Mononuclear cell (primary cell): Measurements from ENCODE around the gene RAPGEF4. TPM values are rescaled to one million over a fixed set of nuclear protein-coding genes. Genes with fewer than 3 reads are reported as not detected.

Experiments
- H3K27me3 ChIP-seq: 2 replicates; pipeline ENCODE4 v1.6.0; 2011; ENCODE audit warnings: low read length, control low read depth; ENCODE audit not compliant: insufficient read depth
- H3K4me1 ChIP-seq: 2 replicates; pipeline ENCODE4 v1.5.1; 2011; ENCODE audit warnings: mild to moderate bottlenecking, low read length, control low read depth; ENCODE audit not compliant: insufficient read depth
- H3K4me3 ChIP-seq: 2 replicates; pipeline ENCODE4 v1.5.1; 2011; ENCODE audit warnings: mild to moderate bottlenecking, low read length, moderate library complexity
- H3K9me3 ChIP-seq: 2 replicates; pipeline ENCODE4 v1.5.1; 2011; ENCODE audit warnings: low read depth, mild to moderate bottlenecking, control low read depth, low read length
- total RNA-seq: library from RNA; depleted of rRNA; stranded (reverse); fragments of >200 nt; gene quantifications from one replicate; pipeline ENCODE4 v1.2.3, GENCODE V29; 2012

The RAPGEF4 gene
- total RNA-seq, 1 donor = 2.4 TPM

DNA sequence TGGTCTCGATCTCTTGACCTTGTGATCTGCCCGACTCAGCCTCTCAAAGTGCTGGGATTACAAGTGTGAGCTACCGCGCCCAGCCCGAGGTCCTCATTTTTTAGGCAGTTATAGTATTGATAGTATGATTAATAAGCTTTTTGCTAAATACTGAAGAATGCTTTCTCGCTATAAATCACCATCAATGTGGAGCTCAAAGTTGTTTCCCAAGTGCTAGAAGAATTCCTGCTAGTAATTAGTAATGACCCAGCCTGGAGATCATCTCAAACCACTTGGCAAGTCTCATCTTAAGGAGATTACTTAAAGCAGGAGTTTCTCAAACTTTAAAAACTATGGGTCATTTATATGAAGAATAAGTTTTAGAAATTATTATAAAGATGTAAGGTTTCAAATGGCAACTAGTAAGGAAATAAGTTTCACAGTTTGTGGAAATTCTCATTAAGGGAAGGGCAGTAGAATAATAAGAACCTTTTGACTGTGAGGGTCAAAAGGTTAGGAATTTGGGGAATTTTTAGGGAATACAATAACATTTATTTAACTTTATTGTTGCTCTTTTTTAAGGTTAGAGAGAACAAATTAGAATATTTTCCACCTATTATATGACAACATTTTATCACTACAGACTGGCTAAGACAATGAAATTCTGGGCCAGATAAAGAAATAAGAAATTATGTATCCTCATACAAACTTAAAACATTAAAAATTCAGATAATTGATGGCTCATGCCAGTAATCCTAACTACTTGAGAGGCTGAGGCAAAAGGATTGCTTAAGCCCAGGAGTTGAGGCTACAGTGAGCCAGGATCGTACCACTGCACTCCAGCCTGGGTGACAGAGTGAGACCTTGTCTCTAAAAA, 191.4 kb downstream of the RAPGEF4 start:
- Histone ChIP-seq H3K9me3 (no peaks in the 10 kb centered on the region), H3K4me1 (peaks cover 3% of the 10 kb centered on the region), H3K27me3 (peaks cover 11% of the 10 kb centered on the region), H3K4me3 (no peak overlapping the region)

DNA sequence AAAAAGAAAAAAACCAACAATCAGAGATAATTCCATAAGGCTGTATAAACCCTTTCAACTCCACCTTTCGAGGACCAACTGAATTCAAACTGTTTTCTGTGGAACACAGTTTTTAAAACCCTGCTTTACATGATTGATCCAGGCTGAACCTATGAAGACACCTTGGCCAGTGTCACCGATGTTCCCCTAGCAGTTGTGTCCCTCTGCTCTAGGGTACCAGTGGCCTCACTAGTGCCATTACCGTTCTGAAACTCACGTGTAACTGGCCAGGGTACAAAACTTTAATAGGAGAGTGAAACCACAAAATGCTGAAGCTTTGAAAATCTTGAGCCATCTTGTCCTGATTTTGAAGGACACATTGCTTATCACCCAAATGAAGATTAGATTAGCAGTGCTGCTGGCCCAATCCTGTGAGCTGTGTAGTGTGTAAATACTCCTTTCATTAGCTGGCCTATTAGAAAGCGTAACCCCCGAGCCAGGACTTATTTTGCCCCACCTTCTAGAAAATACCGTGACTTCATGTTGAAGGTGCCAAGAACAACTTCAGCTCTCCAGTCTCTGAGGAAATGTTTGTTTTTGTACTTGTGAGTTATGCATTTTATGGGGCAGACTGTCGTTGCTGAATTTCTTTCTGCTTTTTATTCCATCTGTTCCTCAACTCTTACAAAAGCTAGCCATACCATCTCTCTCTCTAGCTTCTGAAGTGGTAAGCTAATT, 192.2 kb downstream of the RAPGEF4 start:
- Histone ChIP-seq H3K9me3 (no peaks in the 10 kb centered on the region), H3K4me3 (no peak overlapping the region), H3K4me1 (peaks cover 3% of the 10 kb centered on the region), H3K27me3 (peaks cover 11% of the 10 kb centered on the region)

DNA sequence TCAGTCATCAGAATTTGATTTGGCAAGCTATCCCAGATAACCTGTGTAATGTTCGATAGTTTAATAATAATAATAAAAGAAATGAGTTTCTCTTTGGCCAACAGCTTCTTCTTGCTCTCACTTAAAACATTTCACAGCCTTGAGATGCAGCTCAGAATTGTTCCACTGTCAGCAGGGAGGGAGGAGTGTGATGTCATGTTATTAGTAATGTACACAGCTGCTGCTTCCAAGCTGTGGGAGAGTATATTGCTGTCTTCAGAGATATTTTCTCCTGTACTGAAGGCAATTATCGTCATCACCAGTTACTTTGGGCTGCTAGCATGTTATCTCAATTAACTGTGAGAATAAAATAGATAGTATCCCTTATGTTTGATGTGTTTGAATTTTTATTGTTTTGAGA, 193.1 kb downstream of the RAPGEF4 start:
- Histone ChIP-seq H3K27me3 (peaks cover 11% of the 10 kb centered on the region), H3K9me3 (no peaks in the 10 kb centered on the region), H3K4me3 (no peak overlapping the region), H3K4me1 (no peaks in the 10 kb centered on the region)

DNA sequence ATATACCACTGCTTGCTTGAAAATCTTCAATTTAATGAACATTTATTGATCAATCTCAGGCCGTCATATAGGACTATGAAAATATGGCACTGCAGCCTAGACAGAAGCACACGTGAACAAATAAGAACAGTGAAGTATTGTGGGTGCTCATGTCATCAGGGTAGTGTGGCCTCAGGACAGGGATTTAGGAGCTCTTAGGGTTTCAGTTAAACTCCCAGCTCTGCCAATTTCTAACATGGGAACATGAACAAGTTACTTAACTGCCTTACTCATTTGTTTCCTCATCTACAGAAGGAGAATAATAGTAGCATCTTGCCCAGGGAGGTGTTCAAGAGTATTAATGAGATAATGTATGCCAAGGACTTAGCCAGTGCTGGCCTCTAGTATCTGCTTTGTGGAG, 194.0 kb downstream of the RAPGEF4 start:
- Histone ChIP-seq H3K27me3 (peaks cover 11% of the 10 kb centered on the region), H3K4me3 (no peak overlapping the region), H3K4me1 (no peaks in the 10 kb centered on the region), H3K9me3 (no peaks in the 10 kb centered on the region)

DNA sequence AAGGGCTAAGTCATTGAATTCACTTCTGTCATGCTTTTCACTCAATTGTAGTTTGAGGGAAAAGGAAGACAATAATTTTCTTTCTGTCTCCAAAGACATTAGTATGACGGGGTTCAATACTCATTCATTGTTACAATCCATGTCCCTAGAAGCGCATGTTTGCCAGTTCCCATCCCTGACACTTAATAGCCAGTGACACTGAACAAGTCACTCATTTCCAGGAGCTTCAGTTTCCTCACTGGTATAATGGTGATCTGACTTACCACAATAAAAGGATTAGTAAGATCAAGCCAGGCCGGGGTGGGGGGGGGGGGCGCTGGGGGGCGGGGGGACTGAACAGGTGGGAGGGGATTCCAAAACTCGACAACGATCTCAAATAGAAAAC, 195.2 kb downstream of the RAPGEF4 start:
- Histone ChIP-seq H3K4me1 (no peaks in the 10 kb centered on the region), H3K27me3 (peaks cover 11% of the 10 kb centered on the region), H3K4me3 (no peak overlapping the region), H3K9me3 (no peaks in the 10 kb centered on the region)

DNA sequence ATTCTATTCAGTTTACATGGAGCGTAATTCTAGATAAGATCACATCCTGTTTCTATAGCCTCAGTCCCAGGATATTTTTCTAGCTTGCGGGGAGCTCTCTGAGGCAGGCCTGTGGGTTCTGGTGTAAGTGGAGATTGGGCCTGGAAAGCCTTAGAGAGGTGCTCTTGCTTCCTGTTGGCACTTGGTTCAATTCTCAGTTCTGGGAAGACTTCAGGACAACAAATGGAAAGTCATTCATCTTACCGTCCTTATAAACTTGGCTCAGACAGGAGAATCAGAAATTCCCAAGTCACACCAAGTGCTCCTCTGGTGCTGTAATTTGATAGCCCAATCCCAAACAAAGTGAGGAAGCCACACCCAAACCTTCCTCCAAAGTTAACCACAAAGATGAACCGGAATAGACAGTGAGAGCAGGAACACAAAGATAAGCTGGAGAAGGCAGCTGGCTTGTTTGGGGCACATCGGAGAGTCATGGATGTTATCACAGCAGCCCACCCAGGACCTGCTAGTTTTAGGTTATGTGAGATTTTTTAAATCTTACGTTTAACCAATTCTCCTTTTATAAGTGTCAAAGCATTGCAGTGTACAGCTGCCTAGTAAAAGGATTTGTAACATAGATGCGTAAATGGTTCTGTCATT, 195.7 kb downstream of the RAPGEF4 start:
- no peaks in the 10 kb centered on the region for H3K9me3 ChIP-seq
- H3K4me1 ChIP-seq = no peaks in the 10 kb centered on the region

DNA sequence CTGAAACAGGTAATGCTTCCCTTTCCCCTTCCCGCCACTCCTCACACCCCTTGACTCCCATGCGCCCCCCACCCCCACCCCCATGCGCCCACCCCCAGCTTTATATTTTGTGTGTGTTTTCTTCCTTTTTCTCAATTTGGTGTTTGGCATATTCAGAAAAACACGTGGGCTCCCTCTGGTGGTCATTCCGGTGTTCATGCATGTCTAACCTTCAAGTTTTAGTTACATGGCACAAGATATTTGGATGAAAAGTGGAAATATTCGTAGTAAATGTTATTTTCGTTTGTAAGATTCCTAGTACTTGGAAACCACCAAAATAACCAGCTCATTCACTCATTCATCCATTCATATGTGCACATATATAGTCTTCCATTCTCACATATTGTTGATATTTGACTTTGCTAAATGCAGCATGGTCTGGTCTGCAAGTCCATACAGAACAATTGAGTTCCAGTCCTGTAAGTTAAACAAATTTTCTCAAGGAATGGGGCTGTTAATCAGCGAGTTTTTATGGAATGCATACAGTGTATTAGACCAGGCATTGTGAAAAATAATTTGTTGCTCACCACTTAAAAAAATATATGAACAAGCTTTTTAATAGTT, 196.4 kb downstream of the RAPGEF4 start:
- no peak overlapping the region for H3K4me3 ChIP-seq
- H3K9me3 ChIP-seq = no peaks in the 10 kb centered on the region
- H3K27me3 ChIP-seq = peaks cover 11% of the 10 kb centered on the region
- H3K4me1 ChIP-seq = no peaks in the 10 kb centered on the region

More for the DNA sequence above, 195.7 kb downstream of the RAPGEF4 start:
- H3K27me3 ChIP-seq = peaks cover 11% of the 10 kb centered on the region
- H3K4me3 ChIP-seq = no peak overlapping the region

DNA sequence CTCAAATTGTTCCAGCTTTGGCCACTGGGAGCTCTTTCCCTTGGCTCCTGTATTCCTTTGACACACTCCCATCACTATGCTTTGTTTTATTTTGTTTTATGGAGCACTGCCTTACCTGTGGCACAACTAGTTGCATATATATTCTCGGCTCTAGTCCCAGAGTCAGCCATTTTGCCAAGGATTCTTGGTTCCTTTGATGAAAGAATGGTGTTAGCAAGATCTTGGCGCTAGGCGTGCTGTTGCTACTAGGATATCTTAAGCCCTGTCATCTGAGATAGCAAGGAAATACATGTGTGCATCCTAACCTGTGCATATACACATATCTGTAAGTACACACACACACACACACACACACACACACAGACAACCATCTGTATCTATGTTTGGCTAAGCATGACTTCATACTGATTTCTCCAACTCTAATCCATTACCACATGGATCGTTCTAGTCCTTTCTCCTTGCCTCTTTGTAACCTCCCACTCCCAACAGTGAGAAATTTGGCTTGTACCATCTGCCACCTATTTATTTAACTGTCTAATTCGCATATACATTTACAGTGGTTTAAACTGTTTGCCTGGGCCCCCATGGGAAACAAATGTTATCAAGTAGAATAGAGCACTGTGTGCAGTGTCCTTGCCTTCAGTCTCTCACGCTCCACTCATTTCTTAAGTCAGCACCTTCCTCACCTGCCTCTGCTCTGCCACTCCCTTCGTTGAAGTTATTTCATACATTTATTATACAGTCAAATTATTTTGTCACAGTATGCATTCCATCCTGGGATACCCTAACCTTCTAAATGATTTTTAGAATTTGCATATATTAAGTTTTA, 202.5 kb downstream of the RAPGEF4 start:
- Histone ChIP-seq H3K4me1 (no peaks in the 10 kb centered on the region), H3K9me3 (peaks cover 5% of the 10 kb centered on the region), H3K27me3 (peaks cover 4% of the 10 kb centered on the region), H3K4me3 (no peak overlapping the region)

DNA sequence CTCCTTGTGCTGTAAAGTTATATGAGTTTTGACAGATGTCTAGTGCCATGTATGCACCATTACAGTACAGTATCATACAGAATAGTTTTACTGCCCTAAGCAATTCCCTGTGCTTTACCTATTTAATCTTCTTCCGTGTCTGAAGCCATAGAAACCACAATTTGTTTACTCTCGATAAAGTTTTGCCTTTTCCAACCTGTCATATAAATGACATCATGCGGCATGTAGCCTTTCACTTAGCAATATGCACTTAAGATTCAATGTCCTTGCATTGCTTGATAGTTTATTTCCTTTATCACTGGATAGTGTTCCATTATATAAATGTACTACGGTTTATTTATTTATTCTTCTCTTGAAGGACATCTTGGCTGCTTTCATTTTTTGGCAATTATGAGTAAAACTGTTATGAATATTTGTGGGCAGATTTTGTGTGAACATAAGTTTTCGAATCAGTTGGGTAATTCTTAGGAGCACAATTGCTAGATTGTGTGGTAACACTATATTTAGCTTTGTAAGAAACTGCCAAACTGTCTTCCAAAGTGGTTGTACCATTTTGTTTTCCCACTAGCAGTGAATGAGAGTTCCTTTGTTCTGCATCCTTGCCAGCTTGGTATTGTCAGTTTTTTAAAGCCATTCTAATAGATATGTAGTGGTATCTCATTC, 203.2 kb downstream of the RAPGEF4 start:
- Histone ChIP-seq H3K9me3 (peaks cover 5% of the 10 kb centered on the region), H3K4me1 (no peaks in the 10 kb centered on the region), H3K4me3 (no peak overlapping the region), H3K27me3 (peaks cover 10% of the 10 kb centered on the region)

DNA sequence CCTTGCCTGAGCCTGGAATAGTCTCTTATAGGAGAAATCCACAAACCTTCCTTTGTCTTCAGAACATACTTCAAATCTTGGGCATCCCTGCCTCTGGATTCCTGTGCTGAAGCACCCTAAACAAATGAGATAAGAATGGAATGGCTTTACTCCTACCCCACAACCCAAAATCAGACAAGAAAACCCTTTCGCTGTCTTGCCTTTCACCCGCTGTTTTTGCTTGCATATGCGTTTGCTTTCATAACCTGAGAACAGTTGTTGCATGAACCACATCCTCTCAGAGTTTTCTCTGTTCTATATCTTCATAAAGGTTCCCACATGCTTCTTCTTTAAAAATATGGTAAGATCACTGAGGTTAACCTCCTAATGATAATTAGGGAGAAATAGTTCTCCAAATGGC, 207.9 kb downstream of the RAPGEF4 start:
- Histone ChIP-seq H3K4me3 (no peak overlapping the region), H3K9me3 (peaks cover 5% of the 10 kb centered on the region), H3K4me1 (no peaks in the 10 kb centered on the region), H3K27me3 (peaks cover 10% of the 10 kb centered on the region)

DNA sequence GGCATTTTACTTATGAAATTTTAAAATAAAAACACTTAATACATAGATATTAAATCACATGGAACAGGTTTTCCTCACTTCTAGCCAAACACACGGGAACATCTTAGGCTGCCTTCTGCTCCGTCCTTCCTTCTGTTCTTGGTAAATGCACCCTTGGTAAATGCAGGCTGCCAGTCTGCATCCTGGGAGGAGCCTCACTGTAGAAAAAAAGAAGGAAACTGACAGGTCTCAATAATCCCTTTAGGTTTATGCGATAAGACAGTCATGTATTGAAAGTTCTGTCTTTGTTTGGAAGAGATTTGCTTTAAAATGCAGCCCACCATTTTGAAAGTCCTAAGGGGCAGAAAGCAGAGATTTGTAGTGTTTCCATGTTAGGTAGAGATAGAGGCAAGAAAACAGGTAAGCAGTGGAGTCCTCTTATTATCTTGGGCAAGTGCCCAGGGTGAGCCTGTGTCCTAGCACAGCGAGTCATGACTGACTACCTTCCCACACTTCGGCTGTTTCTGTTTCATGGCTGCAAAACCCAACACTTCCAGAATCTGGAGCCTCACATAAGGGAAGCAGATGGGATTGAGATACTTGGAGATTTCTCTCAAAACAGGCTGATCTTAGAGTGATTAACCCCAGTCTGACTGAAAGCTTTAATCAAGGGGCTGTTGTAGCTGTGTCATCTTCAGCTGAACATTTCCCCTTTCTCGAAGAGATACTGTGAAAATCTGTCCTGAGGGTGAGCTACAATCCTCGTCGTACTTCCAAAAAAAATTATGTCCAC, 208.6 kb downstream of the RAPGEF4 start:
- Histone ChIP-seq H3K4me3 (no peak overlapping the region), H3K27me3 (peaks cover 10% of the 10 kb centered on the region), H3K9me3 (peaks cover 2% of the 10 kb centered on the region), H3K4me1 (no peaks in the 10 kb centered on the region)

DNA sequence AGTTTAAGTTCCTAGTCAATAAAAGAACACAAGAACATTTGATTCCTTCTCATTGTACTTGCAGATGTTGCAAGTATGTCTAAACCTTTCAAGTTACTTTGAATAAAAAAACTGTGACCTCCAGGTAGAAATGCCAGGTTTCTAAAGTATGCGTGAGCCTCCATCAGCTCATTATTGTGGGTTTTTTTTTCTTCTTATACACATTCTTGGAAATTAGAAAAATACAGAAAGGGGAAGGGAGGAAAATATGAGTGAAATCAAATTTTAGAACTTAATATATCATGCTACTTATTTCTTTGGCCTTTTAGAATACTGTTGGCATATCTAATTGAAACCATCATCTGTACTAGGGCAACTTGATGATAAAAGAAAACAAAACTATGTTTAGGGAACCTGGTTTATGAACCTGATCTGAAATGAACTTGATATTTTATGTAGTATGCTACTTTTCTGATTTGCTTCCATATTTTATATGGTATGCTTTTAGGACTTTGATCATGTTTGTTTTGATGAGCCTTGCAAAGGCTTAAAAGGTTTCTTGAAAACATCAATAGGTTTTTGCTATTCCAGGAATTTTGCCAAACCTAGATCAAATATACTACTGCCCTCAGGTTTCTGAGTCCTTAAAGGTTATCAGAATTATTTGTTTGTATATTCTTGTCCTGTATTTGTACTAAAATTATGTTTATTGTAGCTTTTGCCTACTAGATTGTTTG, 209.3 kb downstream of the RAPGEF4 start:
- H3K4me3 ChIP-seq = no peak overlapping the region

DNA sequence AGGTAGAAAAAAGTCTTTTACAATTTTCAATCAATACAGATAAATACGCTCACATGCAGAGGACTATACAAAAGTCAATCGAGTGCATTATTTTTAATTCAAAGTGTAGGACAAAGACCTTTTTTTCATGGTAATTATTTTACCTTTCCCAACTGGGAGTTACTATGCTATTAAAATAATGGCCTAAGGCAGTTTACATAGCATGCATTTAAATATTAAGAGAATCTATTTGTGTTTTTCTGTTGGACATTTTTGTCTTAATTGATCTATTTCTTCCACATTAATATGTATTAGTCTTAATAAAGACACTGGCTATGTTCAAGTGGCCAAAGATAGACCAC, 209.8 kb downstream of the RAPGEF4 start:
- Histone ChIP-seq H3K4me3 (no peak overlapping the region), H3K4me1 (no peaks in the 10 kb centered on the region), H3K9me3 (no peaks in the 10 kb centered on the region), H3K27me3 (peaks cover 10% of the 10 kb centered on the region)

More for the DNA sequence above, 209.3 kb downstream of the RAPGEF4 start:
- Histone ChIP-seq H3K9me3 (no peaks in the 10 kb centered on the region), H3K27me3 (peaks cover 10% of the 10 kb centered on the region), H3K4me1 (no peaks in the 10 kb centered on the region)
